Measurements from ENCODE around the gene SEPTIN12. TPM values are rescaled to one million over a fixed set of nuclear protein-coding genes. Genes with fewer than 3 reads are reported as not detected.

Gene SEPTIN12
- total RNA-seq, 2 donors from 2014 or later = not detected

DNA sequence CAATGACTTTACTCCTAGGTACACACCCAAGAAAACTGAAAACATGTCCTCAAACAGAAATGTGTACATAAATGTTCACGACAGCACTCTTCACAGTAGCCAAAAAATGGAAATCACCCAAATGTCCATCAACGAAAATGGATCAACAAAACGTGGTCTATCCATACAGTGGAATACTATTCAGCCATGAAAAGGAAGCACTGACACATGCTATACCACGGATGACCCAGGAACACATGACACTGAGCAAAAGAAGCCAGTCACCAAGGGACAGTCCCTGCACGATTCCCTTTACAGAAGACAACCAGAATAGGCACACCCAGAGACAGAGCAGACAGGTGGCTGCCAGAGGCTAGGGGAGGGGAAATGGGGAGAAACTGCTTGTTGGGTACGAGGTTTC lies 32.5 kb downstream of the SEPTIN12 start:
- H3K4me3 ChIP-seq = no peak overlapping the region
- TF ChIP-seq, protein P1, sequence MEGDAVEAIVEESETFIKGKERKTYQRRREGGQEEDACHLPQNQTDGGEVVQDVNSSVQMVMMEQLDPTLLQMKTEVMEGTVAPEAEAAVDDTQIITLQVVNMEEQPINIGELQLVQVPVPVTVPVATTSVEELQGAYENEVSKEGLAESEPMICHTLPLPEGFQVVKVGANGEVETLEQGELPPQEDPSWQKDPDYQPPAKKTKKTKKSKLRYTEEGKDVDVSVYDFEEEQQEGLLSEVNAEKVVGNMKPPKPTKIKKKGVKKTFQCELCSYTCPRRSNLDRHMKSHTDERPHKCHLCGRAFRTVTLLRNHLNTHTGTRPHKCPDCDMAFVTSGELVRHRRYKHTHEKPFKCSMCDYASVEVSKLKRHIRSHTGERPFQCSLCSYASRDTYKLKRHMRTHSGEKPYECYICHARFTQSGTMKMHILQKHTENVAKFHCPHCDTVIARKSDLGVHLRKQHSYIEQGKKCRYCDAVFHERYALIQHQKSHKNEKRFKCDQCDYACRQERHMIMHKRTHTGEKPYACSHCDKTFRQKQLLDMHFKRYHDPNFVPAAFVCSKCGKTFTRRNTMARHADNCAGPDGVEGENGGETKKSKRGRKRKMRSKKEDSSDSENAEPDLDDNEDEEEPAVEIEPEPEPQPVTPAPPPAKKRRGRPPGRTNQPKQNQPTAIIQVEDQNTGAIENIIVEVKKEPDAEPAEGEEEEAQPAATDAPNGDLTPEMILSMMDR (IDR thresholded peaks at IDR 0.05) = no peak
- H3K9me3 ChIP-seq = no peaks in the 10 kb centered on the region
- no peak for DNase-seq
- no peaks in the 10 kb centered on the region for H3K4me1 ChIP-seq
- intact Hi-C loops (cut with DNase I) = no loop called here
- no peaks in the 10 kb centered on the region for H3K27me3 ChIP-seq
- no peak overlapping the region for H3K27ac ChIP-seq
- peaks cover 11% of the 10 kb centered on the region for H3K36me3 ChIP-seq
- H3K9ac ChIP-seq (ENCODE audit: low read depth in 2 of 2, low read length in 2 of 2) = no peak overlapping the region

DNA sequence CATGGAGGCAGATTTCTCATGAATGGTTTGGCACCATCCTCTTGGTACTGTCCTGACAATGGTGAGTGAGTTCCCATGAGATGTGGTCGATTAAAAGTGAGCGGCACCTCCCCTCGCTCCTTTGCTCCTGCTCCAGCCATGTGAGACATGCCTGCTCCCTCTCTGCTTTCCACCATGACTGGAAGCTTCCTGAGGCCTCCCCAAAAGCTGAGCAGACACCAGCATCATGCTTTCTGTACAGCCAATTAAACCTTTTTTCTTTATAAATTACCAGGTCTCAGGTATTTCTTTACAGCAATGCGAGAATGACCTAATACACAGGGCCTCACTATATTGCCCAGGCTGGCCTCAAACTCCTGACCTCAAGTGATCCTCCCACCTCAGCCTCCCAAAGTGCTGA lies 33.3 kb downstream of the SEPTIN12 start:
- intact Hi-C loops (cut with DNase I) = no loop called here
- H3K9me3 ChIP-seq = no peaks in the 10 kb centered on the region
- no peaks in the 10 kb centered on the region for H3K27me3 ChIP-seq
- DNase-seq = no peak
- no peak overlapping the region for H3K4me3 ChIP-seq
- H3K27ac ChIP-seq = no peak overlapping the region
- no peak overlapping the region for H3K9ac ChIP-seq (ENCODE audit: low read depth in 2 of 2, low read length in 2 of 2)
- H3K36me3 ChIP-seq = peaks cover 10% of the 10 kb centered on the region
- H3K4me1 ChIP-seq = no peaks in the 10 kb centered on the region
- TF ChIP-seq, protein P1 (IDR thresholded peaks at IDR 0.05) = no peak

DNA sequence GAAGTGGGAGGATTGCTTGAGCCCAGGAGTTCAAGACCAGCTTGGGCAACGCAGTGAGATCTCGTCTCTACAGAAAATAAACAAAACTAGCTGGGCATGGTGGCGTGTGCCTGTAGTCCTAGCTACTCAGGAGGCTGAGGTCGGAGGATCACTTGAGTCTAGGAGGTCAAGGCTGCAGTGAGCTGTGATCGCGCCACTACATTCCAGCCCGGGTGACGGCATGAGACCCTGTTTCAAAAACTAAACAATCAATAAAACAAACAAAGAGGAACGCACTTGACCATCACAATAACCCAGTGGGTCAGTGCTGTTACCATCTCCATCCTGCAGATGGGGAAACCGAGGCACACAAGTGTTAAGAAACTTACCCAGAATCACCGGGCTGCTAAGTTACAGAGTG lies 34.9 kb downstream of the SEPTIN12 start:
- Histone ChIP-seq H3K9ac (ENCODE audit: low read depth in 2 of 2, low read length in 2 of 2) (no peak overlapping the region), H3K36me3 (peaks cover 4% of the 10 kb centered on the region), H3K9me3 (no peaks in the 10 kb centered on the region), H3K27ac (no peak overlapping the region), H3K27me3 (no peaks in the 10 kb centered on the region), H3K4me3 (no peak overlapping the region), H3K4me1 (no peaks in the 10 kb centered on the region)
- no peak for DNase-seq
- intact Hi-C loops (cut with DNase I) = no loop called here
- TF ChIP-seq, protein P1 (IDR thresholded peaks at IDR 0.05) = no peak

DNA sequence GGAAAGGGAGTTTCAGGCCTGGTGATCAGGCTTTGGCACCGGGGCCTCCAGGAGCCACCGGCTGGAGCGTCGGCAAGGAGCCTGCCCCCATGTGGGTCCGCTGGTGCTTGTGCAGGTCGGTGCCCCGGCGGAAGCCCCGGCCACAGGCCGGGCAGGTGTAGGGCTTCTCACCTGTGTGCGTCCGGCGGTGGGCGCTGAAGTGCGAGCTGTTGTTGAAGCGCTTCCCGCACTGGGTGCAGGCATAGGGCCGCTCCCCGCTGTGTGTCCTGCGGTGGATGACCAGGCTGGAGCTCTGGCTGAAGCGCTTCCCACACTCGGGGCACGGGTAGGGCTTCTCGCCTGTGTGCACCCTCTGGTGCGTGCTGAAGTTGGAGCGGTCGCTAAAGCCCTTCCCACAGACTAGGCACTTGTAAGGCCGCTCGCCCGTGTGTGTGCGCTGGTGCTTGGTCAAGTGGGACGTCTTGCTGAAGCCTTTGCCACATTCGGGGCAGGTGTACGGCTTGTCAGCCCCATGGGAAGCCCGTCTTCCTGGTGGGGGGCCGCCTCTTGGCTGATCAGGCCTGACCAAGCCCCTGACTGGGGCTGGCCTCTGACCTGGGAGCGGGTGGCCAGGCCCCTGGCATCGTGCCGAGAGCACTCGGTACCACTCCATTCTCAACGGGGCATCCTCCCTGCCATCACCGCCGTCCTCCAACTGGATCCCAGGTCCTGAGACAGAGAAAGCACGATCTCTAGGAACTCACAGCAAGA lies 35.6 kb downstream of the SEPTIN12 start:
- Histone ChIP-seq H3K27ac (no peak overlapping the region), H3K27me3 (no peaks in the 10 kb centered on the region), H3K4me3 (no peak overlapping the region), H3K9ac (ENCODE audit: low read depth in 2 of 2, low read length in 2 of 2) (no peak overlapping the region), H3K9me3 (no peaks in the 10 kb centered on the region), H3K4me1 (no peaks in the 10 kb centered on the region), H3K36me3 (peaks cover 4% of the 10 kb centered on the region)
- intact Hi-C loops (cut with DNase I) = no loop called here
- DNase-seq = no peak
- TF ChIP-seq, protein P1 (IDR thresholded peaks at IDR 0.05) = no peak

DNA sequence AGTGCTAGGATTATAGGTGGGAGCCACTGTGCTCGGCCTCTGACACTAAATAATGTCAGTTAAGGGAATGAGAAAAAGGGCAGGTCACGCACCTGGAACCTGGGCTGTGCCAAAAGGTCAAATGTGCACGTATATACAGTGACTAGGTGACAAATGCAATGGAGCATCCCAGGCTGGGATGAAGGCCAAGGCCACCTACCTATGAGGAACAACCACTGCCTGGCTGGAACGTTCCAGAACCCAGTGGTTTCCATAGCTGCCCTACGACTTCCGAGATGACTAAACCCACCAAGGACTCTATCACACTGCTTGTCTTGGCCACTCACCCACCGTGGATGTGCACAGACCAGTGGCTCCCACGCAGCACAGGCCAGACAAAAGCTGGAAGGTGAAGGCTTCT lies 37.2 kb downstream of the SEPTIN12 start:
- peaks cover 4% of the 10 kb centered on the region for H3K36me3 ChIP-seq

More for the DNA sequence above, 37.2 kb downstream of the SEPTIN12 start:
- TF ChIP-seq, protein P1 (IDR thresholded peaks at IDR 0.05) = no peak
- Histone ChIP-seq H3K4me1 (no peaks in the 10 kb centered on the region), H3K9me3 (no peaks in the 10 kb centered on the region), H3K27ac (no peak overlapping the region), H3K4me3 (no peak overlapping the region), H3K27me3 (no peaks in the 10 kb centered on the region), H3K9ac (ENCODE audit: low read depth in 2 of 2, low read length in 2 of 2) (no peak overlapping the region)
- no peak for DNase-seq
- intact Hi-C loops (cut with DNase I) = no loop called here

Data from colonic mucosa (tissue), 4 donors.